Thyroid gland (tissue), 4 donors: ENCODE data around the gene PRSS50. TPM values are rescaled to one million over a fixed set of nuclear protein-coding genes. Genes with fewer than 3 reads are reported as not detected.

ENCODE experiments used
- DNase-seq, 2 donors: peaks; one replicate each; pipeline ENCODE4 v3.0.0-alpha.2; 2019
- H3K27ac ChIP-seq, 3 donors: fragments of 200-600 bp; sonication (generic); 1 replicate in 2 of 3; 2 replicates in 1 of 3; pipeline ENCODE4 v1.5.1; 2016 to 2019; ENCODE audit warnings: mild to moderate bottlenecking in 1 of 3, moderate library complexity in 1 of 3
- H3K27me3 ChIP-seq: fragments of 200-600 bp; sonication (generic); one replicate; pipeline ENCODE4 v1.5.1; 2019
- H3K36me3 ChIP-seq, 2 donors: fragments of 200-600 bp; sonication (generic); one replicate each; pipeline ENCODE4 v1.5.1; 2016 to 2019
- H3K4me1 ChIP-seq, 2 donors: fragments of 200-600 bp; sonication (generic); one replicate each; pipeline ENCODE4 v1.5.1; 2017 to 2019
- H3K4me3 ChIP-seq, 3 donors: fragments of 200-600 bp; sonication (generic); replicated peaks in 1 of 3; 1 replicate in 2 of 3; 2 replicates in 1 of 3; pipeline ENCODE4 v1.5.1; 2016; ENCODE audit warnings: mild to moderate bottlenecking in 1 of 3
- H3K9me3 ChIP-seq: fragments of 200-600 bp; sonication (generic); one replicate; pipeline ENCODE4 v1.5.1; 2017
- CTCF ChIP-seq, 6 experiments: fragments of 200-600 bp in 3 of 6; fragments of 450-650 bp in 3 of 6; sonication (generic) in 3 of 6; IDR thresholded peaks; one replicate each; pipeline ENCODE4 v1.5.1; 2016 to 2019; ENCODE audit warnings: antibody characterized with exemption in 6 of 6, mild to moderate bottlenecking in 2 of 6, inconsistent platforms in 1 of 6, moderate library complexity in 1 of 6
- POLR2A ChIP-seq, 2 donors: fragments of 450-650 bp; IDR thresholded peaks; one replicate each; pipeline ENCODE4 v1.6.1; 2017; ENCODE audit warnings: antibody characterized with exemption in 2 of 2, mild to moderate bottlenecking in 2 of 2, moderate library complexity in 1 of 2
- WGBS, 2 donors: methylation state at CpG; one replicate each; pipeline ENCODE4 v1.1.5; 2017; 5-methylcytosine and 5-hydroxymethylcytosine counted together
- intact Hi-C: fragments of 100-400 bp; cut with DNase I; formaldehyde crosslinking; loops from one replicate; pipeline ENCODE4 v1.15.1; 2023
- total RNA-seq, 4 donors: library from RNA; depleted of rRNA; stranded (reverse); fragments of >200 nt; gene quantifications; one replicate each; pipeline ENCODE4 v1.2.3, GENCODE V29; 2016

The PRSS50 gene
- total RNA-seq, 4 donors from 2014 or later = 1.7 to 6.0 (median 3.6) TPM

- no peak overlapping the region for H3K27ac ChIP-seq
- H3K36me3 ChIP-seq = no peaks in the 10 kb centered on the region
- H3K4me3 ChIP-seq = no peak overlapping the region
- TF ChIP-seq POLR2A (IDR thresholded peaks at IDR 0.05) (no peak), CTCF (IDR thresholded peaks at IDR 0.05) (no peak)
- intact Hi-C loops = no loop called here
- no peaks in the 10 kb centered on the region for H3K4me1 ChIP-seq
- no peak for DNase-seq
- no peaks in the 10 kb centered on the region for H3K9me3 ChIP-seq
- H3K27me3 ChIP-seq = no peaks in the 10 kb centered on the region
- WGBS, 2 donors = 92 to 95% methylated on average over 3 to 5 of the region's 6 CpGs
Measured at GRCh38 chr3:46710671-46711295, 6.9 kb downstream of the PRSS50 start.

GRCh38 chr3:46710229-46710628 is 7.4 kb downstream of the PRSS50 start:
- Histone ChIP-seq H3K4me3 (no peak overlapping the region), H3K27me3 (no peaks in the 10 kb centered on the region), H3K9me3 (no peaks in the 10 kb centered on the region), H3K36me3 (no peaks in the 10 kb centered on the region), H3K27ac (no peak overlapping the region), H3K4me1 (no peaks in the 10 kb centered on the region)
- DNase-seq = no peak
- WGBS, 2 donors = 78 to 85% methylated on average over 7 of the region's 7 CpGs
- intact Hi-C loops = no loop called here
- TF ChIP-seq CTCF (IDR thresholded peaks at IDR 0.05) (no peak), POLR2A (IDR thresholded peaks at IDR 0.05) (no peak)

GRCh38 chr3:46709721-46710120 is 7.9 kb downstream of the PRSS50 start:
- no peaks in the 10 kb centered on the region for H3K4me1 ChIP-seq
- no peaks in the 10 kb centered on the region for H3K9me3 ChIP-seq
- H3K27ac ChIP-seq = no peak overlapping the region
- TF ChIP-seq POLR2A (IDR thresholded peaks at IDR 0.05) (no peak), CTCF (IDR thresholded peaks at IDR 0.05) (no peak)
- H3K36me3 ChIP-seq = no peaks in the 10 kb centered on the region
- intact Hi-C loops = loop anchor here (5.0 to 10.0 kb wide), 3 partner anchors 155 to 283 kb away; partner anchors contain the start of gene MYL3
- no peaks in the 10 kb centered on the region for H3K27me3 ChIP-seq
- DNase-seq = no peak
- 89 to 95% methylated on average over 6 of the region's 6 CpGs for WGBS, 2 donors
- no peak overlapping the region for H3K4me3 ChIP-seq

GRCh38 chr3:46709157-46709654 is 8.5 kb downstream of the PRSS50 start:
- TF ChIP-seq CTCF (IDR thresholded peaks at IDR 0.05) (no peak), POLR2A (IDR thresholded peaks at IDR 0.05) (no peak)
- H3K27ac ChIP-seq = no peak overlapping the region
- intact Hi-C loops = loop anchor here (5.0 to 10.0 kb wide), 3 partner anchors 156 to 283 kb away; partner anchors contain the start of gene MYL3
- no peaks in the 10 kb centered on the region for H3K27me3 ChIP-seq
- WGBS, 2 donors = 89 to 97% methylated on average over 7 of the region's 7 CpGs
- no peak overlapping the region for H3K4me3 ChIP-seq
- no peaks in the 10 kb centered on the region for H3K9me3 ChIP-seq
- no peaks in the 10 kb centered on the region for H3K4me1 ChIP-seq
- no peak for DNase-seq
- H3K36me3 ChIP-seq = no peaks in the 10 kb centered on the region

- TF ChIP-seq POLR2A (IDR thresholded peaks at IDR 0.05) = no peak
- no peak for TF ChIP-seq CTCF (IDR thresholded peaks at IDR 0.05)
- intact Hi-C loops = loop anchor here (5.0 to 10.0 kb wide), 3 partner anchors 156 to 284 kb away; partner anchors contain the start of gene MYL3
- 82 to 84% methylated on average over 9 to 10 of the region's 11 CpGs for WGBS, 2 donors
Measured at GRCh38 chr3:46708401-46709156, 9.1 kb downstream of the PRSS50 start.

More at GRCh38 chr3:46708401-46709156, 9.1 kb downstream of the PRSS50 start:
- Histone ChIP-seq H3K27ac (no peak overlapping the region), H3K4me1 (no peaks in the 10 kb centered on the region), H3K9me3 (no peaks in the 10 kb centered on the region), H3K36me3 (no peaks in the 10 kb centered on the region), H3K27me3 (no peaks in the 10 kb centered on the region), H3K4me3 (no peak overlapping the region)
- DNase-seq = no peak
